Caco-2 (cell line): ENCODE results near the gene GNAI1. TPM values are rescaled to one million over a fixed set of nuclear protein-coding genes. Genes with fewer than 3 reads are reported as not detected.

Experiments used
- BruUV-seq: library from RNA; stranded (reverse); fragments of 400-500 nt; replicated peaks from 2 replicates; lab custom pipeline; 2021; lab: Mats Ljungman, UMichigan
- CTCF ChIA-PET: fragments of 300-600 bp; sonication (Branson Sonifier 250); formaldehyde crosslinking; loops from one replicate; lab custom pipeline; 2022; ENCODE audit warnings: antibody characterized with exemption; lab: Charles Lee
- POLR2A ChIA-PET: fragments of 300-600 bp; sonication (Branson Sonifier 250); formaldehyde crosslinking; loops from one replicate; lab custom pipeline; 2022; ENCODE audit warnings: antibody characterized with exemption; lab: Charles Lee
- DNase-seq, 2 experiments: peaks; one replicate each; pipeline versions ENCODE4 v3.0.0 to v3.0.0-alpha.2; 2020 to 2022
- H3K27me3 ChIP-seq: replicated peaks from 2 replicates; pipeline ENCODE4 v1.6.0; 2011; ENCODE audit warnings: low read length; ENCODE audit not compliant: control insufficient read depth, insufficient read depth
- H3K36me3 ChIP-seq: 2 replicates; pipeline ENCODE4 v1.5.1; 2011; ENCODE audit warnings: low read length; ENCODE audit not compliant: control insufficient read depth, insufficient read depth
- H3K4me1 ChIP-seq: fragments of 250-450 bp; sonication (Bioruptor Pico); 2 replicates; pipeline ENCODE4 v1.5.1; 2020; ENCODE audit warnings: mild to moderate bottlenecking
- H3K4me3 ChIP-seq: 2 replicates; pipeline ENCODE4 v1.5.1; 2011; ENCODE audit warnings: low read depth, mild to moderate bottlenecking, control low read depth, low read length
- H3K9me3 ChIP-seq: fragments of 250-450 bp; sonication (Bioruptor Pico); 2 replicates; pipeline ENCODE4 v1.5.1; 2020; ENCODE audit warnings: mild to moderate bottlenecking, moderate library complexity
- H3K27ac Mint-ChIP-seq: one replicate; pipeline ENCODE4 v1.8.0; 2022; ENCODE audit warnings: mixed read lengths; ENCODE audit not compliant: unreplicated experiment
- H3K27me3 Mint-ChIP-seq: one replicate; pipeline ENCODE4 v1.8.0; 2022; ENCODE audit warnings: mixed read lengths; ENCODE audit not compliant: insufficient read depth, unreplicated experiment
- H3K36me3 Mint-ChIP-seq: one replicate; pipeline ENCODE4 v1.8.0; 2022; ENCODE audit warnings: mild to moderate bottlenecking, mixed read lengths; ENCODE audit not compliant: insufficient read depth, unreplicated experiment
- H3K4me1 Mint-ChIP-seq: one replicate; pipeline ENCODE4 v1.8.0; 2022; ENCODE audit warnings: low read depth, mixed read lengths; ENCODE audit not compliant: unreplicated experiment
- H3K4me3 Mint-ChIP-seq: one replicate; pipeline ENCODE4 v1.8.0; 2022; ENCODE audit warnings: mild to moderate bottlenecking, moderate library complexity, mixed read lengths; ENCODE audit not compliant: unreplicated experiment
- H3K9me3 Mint-ChIP-seq: one replicate; pipeline ENCODE4 v1.8.0; 2022; ENCODE audit warnings: mixed read lengths; ENCODE audit not compliant: unreplicated experiment
- CTCF ChIP-seq, 2 experiments: fragments of 200-600 bp in 1 of 2; IDR thresholded peaks; 1 replicate in 1 of 2; 2 replicates in 1 of 2; pipeline versions ENCODE4 v1.5.1 to v1.8.0; 2011 to 2022; ENCODE audit warnings: antibody characterized with exemption in 1 of 2, control low read depth in 1 of 2, inconsistent platforms in 1 of 2, low read depth in 1 of 2, low read length in 1 of 2, mild to moderate bottlenecking in 1 of 2, moderate library complexity in 1 of 2; ENCODE audit not compliant: insufficient read depth in 1 of 2, severe bottlenecking in 1 of 2, unreplicated experiment in 1 of 2
- intact Hi-C: fragments of 100-400 bp; cut with micrococcal nuclease; formaldehyde crosslinking; loops from one replicate; pipeline ENCODE4 v1.10.0; 2022; ENCODE audit not compliant: unreplicated experiment
- total RNA-seq: library from RNA; stranded (reverse); gene quantifications from 2 replicates; pipeline ENCODE4 v1.2.3, GENCODE V29; 2022

GNAI1 gene
- total RNA-seq, 1 experiment from 2014 or later, result 2.1 TPM

GRCh38 chr7:80100254-80100653, 34.4 kb upstream of the GNAI1 start:
- CTCF ChIA-PET, result no interaction called here
- Mint-ChIP-seq H3K4me1 (peaks cover 1% of the 10 kb centered on the region), H3K36me3 (no peaks in the 10 kb centered on the region), H3K9me3 (no peaks in the 10 kb centered on the region), H3K27ac (no peak overlapping the region), H3K27me3 (no peaks in the 10 kb centered on the region), H3K4me3 (no peak overlapping the region)
- intact Hi-C loops, result no loop called here
- DNase-seq, result no peak
- Histone ChIP-seq H3K36me3 (no peaks in the 10 kb centered on the region), H3K4me1 (no peaks in the 10 kb centered on the region), H3K4me3 (no peak overlapping the region), H3K27me3 (no peaks in the 10 kb centered on the region), H3K9me3 (no peaks in the 10 kb centered on the region)
- POLR2A ChIA-PET, result no interaction called here
- no peak for TF ChIP-seq CTCF (IDR thresholded peaks at IDR 0.05; ENCODE audit: insufficient read depth in 1 of 2, low read depth in 1 of 2, low read length in 1 of 2, severe bottlenecking in 1 of 2, unreplicated experiment in 1 of 2)
- no TSS peak for BruUV-seq

GRCh38 chr7:80105701-80106408, 28.8 kb upstream of the GNAI1 start:
- H3K27me3 Mint-ChIP-seq, result no peaks in the 10 kb centered on the region
- H3K36me3 Mint-ChIP-seq, result no peaks in the 10 kb centered on the region
- no peaks in the 10 kb centered on the region for H3K9me3 Mint-ChIP-seq
- Histone ChIP-seq H3K4me3 (no peak overlapping the region), H3K9me3 (no peaks in the 10 kb centered on the region), H3K4me1 (no peaks in the 10 kb centered on the region), H3K27me3 (no peaks in the 10 kb centered on the region), H3K36me3 (no peaks in the 10 kb centered on the region)
- no TSS peak for BruUV-seq
- ChIA-PET POLR2A (no interaction called here), CTCF (no interaction called here)
- H3K27ac Mint-ChIP-seq, result no peak overlapping the region
- no peak overlapping the region for H3K4me3 Mint-ChIP-seq
- TF ChIP-seq CTCF (IDR thresholded peaks at IDR 0.05; ENCODE audit: insufficient read depth in 1 of 2, low read depth in 1 of 2, low read length in 1 of 2, severe bottlenecking in 1 of 2, unreplicated experiment in 1 of 2), result no peak
- intact Hi-C loops, result no loop called here
- DNase-seq, result no peak
- H3K4me1 Mint-ChIP-seq, result peaks cover 6% of the 10 kb centered on the region

GRCh38 chr7:80106498-80107113, 28.0 kb upstream of the GNAI1 start:
- no peak for TF ChIP-seq CTCF (IDR thresholded peaks at IDR 0.05; ENCODE audit: insufficient read depth in 1 of 2, low read depth in 1 of 2, low read length in 1 of 2, severe bottlenecking in 1 of 2, unreplicated experiment in 1 of 2)
- Histone ChIP-seq H3K4me1 (no peaks in the 10 kb centered on the region), H3K36me3 (no peaks in the 10 kb centered on the region), H3K4me3 (no peak overlapping the region), H3K27me3 (no peaks in the 10 kb centered on the region), H3K9me3 (no peaks in the 10 kb centered on the region)
- no TSS peak for BruUV-seq
- ChIA-PET POLR2A (no interaction called here), CTCF (no interaction called here)
- Mint-ChIP-seq H3K27me3 (no peaks in the 10 kb centered on the region), H3K36me3 (no peaks in the 10 kb centered on the region), H3K4me3 (no peak overlapping the region), H3K4me1 (peaks cover 6% of the 10 kb centered on the region), H3K9me3 (no peaks in the 10 kb centered on the region), H3K27ac (no peak overlapping the region)
- intact Hi-C loops, result no loop called here
- no peak for DNase-seq
